ENCODE measurements around the gene ATP5ME.

The ATP5ME gene

DNA sequence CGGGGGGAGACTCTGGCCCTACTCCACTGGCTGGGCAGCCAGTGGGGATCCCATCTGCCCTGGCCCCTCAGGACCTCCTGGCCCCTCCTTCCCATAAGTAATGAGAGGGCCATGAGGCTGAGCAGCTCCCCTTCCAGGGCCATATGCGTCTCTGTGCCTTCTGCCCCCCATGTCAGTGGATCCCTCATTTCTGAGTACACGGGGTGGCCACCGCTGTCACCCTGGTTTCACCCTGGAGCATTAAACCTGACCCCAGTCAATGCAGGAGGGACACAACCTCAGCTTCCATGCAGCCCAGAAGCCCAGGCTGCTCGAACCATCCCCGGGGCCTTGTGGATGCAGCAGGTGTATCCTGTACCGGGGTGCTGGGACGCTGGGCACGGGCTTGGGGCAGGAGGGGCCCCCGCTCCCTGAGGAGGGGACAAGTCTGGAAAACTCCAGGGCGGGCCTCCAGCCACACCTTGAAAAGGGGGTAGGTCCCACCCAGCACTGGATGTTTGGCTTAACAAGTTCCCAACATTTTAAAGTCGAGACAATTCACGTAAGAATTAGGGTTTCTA, 24.2 kb downstream of the ATP5ME start:
- TF ChIP-seq ESRRG (CRISPR knock-in tag; IDR thresholded peaks at IDR 0.05) (no peak), ZC3H10 (CRISPR knock-in tag; IDR thresholded peaks at IDR 0.05) (no peak), GLIS3 (CRISPR knock-in tag; IDR thresholded peaks at IDR 0.05) (no peak), OSR1 (CRISPR knock-in tag; IDR thresholded peaks at IDR 0.05) (no peak), POU6F1 (CRISPR knock-in tag; IDR thresholded peaks at IDR 0.05; ENCODE audit: borderline replicate concordance, low read depth) (no peak), ZNF8 (CRISPR knock-in tag; IDR thresholded peaks at IDR 0.05) (no peak), TOX (CRISPR knock-in tag; IDR thresholded peaks at IDR 0.05; ENCODE audit: borderline replicate concordance) (no peak), CSDC2 (CRISPR knock-in tag; IDR thresholded peaks at IDR 0.05) (no peak)
- ATAC-seq = no peak

GRCh38 chr4:649293-649625, 24.8 kb downstream of the ATP5ME start:
- no peak for ATAC-seq
- TF ChIP-seq ZFP3 (CRISPR knock-in tag; IDR thresholded peaks at IDR 0.05) = no peak

- no peak for ATAC-seq
- TF ChIP-seq TSHZ2 (CRISPR knock-in tag; IDR thresholded peaks at IDR 0.05) = no peak
- TF ChIP-seq TOX (CRISPR knock-in tag; IDR thresholded peaks at IDR 0.05; ENCODE audit: borderline replicate concordance) = no peak
- no peak for TF ChIP-seq SNAI2 (CRISPR knock-in tag; IDR thresholded peaks at IDR 0.05)
- TF ChIP-seq ZC3H10 (CRISPR knock-in tag; IDR thresholded peaks at IDR 0.05) = no peak
- TF ChIP-seq TCF4 (CRISPR knock-in tag; IDR thresholded peaks at IDR 0.05; ENCODE audit: borderline replicate concordance) = no peak
- no peak for TF ChIP-seq ZFP30 (CRISPR knock-in tag; IDR thresholded peaks at IDR 0.05)
- TF ChIP-seq ISL1 (CRISPR knock-in tag; IDR thresholded peaks at IDR 0.05) = no peak
- no peak for TF ChIP-seq OSR1 (CRISPR knock-in tag; IDR thresholded peaks at IDR 0.05)
- TF ChIP-seq, protein P1, sequence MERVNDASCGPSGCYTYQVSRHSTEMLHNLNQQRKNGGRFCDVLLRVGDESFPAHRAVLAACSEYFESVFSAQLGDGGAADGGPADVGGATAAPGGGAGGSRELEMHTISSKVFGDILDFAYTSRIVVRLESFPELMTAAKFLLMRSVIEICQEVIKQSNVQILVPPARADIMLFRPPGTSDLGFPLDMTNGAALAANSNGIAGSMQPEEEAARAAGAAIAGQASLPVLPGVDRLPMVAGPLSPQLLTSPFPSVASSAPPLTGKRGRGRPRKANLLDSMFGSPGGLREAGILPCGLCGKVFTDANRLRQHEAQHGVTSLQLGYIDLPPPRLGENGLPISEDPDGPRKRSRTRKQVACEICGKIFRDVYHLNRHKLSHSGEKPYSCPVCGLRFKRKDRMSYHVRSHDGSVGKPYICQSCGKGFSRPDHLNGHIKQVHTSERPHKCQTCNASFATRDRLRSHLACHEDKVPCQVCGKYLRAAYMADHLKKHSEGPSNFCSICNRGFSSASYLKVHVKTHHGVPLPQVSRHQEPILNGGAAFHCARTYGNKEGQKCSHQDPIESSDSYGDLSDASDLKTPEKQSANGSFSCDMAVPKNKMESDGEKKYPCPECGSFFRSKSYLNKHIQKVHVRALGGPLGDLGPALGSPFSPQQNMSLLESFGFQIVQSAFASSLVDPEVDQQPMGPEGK (CRISPR knock-in tag; IDR thresholded peaks at IDR 0.05; ENCODE audit: borderline replicate concordance) = no peak
- TF ChIP-seq ZNF70 (CRISPR knock-in tag; IDR thresholded peaks at IDR 0.05) = no peak
- no peak for TF ChIP-seq PPARA (CRISPR knock-in tag; IDR thresholded peaks at IDR 0.05; ENCODE audit: borderline replicate concordance)
- TF ChIP-seq, protein P2, sequence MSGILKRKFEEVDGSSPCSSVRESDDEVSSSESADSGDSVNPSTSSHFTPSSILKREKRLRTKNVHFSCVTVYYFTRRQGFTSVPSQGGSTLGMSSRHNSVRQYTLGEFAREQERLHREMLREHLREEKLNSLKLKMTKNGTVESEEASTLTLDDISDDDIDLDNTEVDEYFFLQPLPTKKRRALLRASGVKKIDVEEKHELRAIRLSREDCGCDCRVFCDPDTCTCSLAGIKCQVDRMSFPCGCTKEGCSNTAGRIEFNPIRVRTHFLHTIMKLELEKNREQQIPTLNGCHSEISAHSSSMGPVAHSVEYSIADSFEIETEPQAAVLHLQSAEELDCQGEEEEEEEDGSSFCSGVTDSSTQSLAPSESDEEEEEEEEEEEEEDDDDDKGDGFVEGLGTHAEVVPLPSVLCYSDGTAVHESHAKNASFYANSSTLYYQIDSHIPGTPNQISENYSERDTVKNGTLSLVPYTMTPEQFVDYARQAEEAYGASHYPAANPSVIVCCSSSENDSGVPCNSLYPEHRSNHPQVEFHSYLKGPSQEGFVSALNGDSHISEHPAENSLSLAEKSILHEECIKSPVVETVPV (CRISPR knock-in tag; IDR thresholded peaks at IDR 0.05) = no peak
These were observed 25.3 kb downstream of the ATP5ME start for GRCh38 chr4:648579-649292.

GRCh38 chr4:647481-647880, 26.6 kb downstream of the ATP5ME start:
- ATAC-seq = no peak
- TF ChIP-seq ZFP3 (CRISPR knock-in tag; IDR thresholded peaks at IDR 0.05) (no peak), TSHZ2 (CRISPR knock-in tag; IDR thresholded peaks at IDR 0.05) (no peak), GLIS3 (CRISPR knock-in tag; IDR thresholded peaks at IDR 0.05) (no peak), TCF4 (CRISPR knock-in tag; IDR thresholded peaks at IDR 0.05; ENCODE audit: borderline replicate concordance) (no peak), ZC3H10 (CRISPR knock-in tag; IDR thresholded peaks at IDR 0.05) (no peak), ZNF565 (CRISPR knock-in tag; conservative IDR thresholded peaks at IDR 0.05; ENCODE audit: low read depth) (no peak), CREB5 (CRISPR knock-in tag; IDR thresholded peaks at IDR 0.05; ENCODE audit: low read depth) (no peak), RARB (CRISPR knock-in tag; IDR thresholded peaks at IDR 0.05) (no peak), ZNF8 (CRISPR knock-in tag; IDR thresholded peaks at IDR 0.05) (no peak), BACH2 (CRISPR knock-in tag; IDR thresholded peaks at IDR 0.05; ENCODE audit: borderline replicate concordance) (no peak)
- TF ChIP-seq, protein P1 (CRISPR knock-in tag; IDR thresholded peaks at IDR 0.05; ENCODE audit: borderline replicate concordance) = no peak

All from SK-N-SH treated with all-trans-retinoic acid at 6 μM for 48 hours (cell line).